Renal pelvis (tissue), 3 donors: ENCODE measurements around the gene ZNF627. TPM values are rescaled to one million over a fixed set of nuclear protein-coding genes. Genes with fewer than 3 reads are reported as not detected.

Experiments used
- polyA plus RNA-seq, 3 donors: library from polyadenylated mRNA; unstranded; fragments of 120-200 nt; gene quantifications; one replicate each; pipeline ENCODE4 v1.2.1, GENCODE V29; 2013; ENCODE audit not compliant: insufficient read length in 3 of 3

The ZNF627 gene
- polyA plus RNA-seq, 3 donors = 39.3 to 43.3 (median 40.8) TPM

Other genes with a start within 250 kb of the ZNF627 start
- 10 to 100 TPM; 13.6 to 16.0 (median 15.9) TPM for gene PLPPR2, start 242.1 kb upstream of the ZNF627 start, polyA plus RNA-seq
- 1 to 10 TPM; 3.8 to 4.1 (median 3.8) TPM for gene SWSAP1, start 222.8 kb upstream of the ZNF627 start, polyA plus RNA-seq
- gene EPOR, start 213.2 kb upstream of the ZNF627 start, polyA plus RNA-seq = 10 to 100 TPM; 23.7 to 39.3 (median 36.7) TPM
- 100 to 1,000 TPM in 2 of 3 donors, 10 to 100 TPM in 1; 67.6 to 137 (median 119) TPM for gene RGL3, start 178.2 kb upstream of the ZNF627 start, polyA plus RNA-seq
- 1 to 10 TPM; 2.0 to 2.3 (median 2.1) TPM for gene ODAD3, start 162.4 kb upstream of the ZNF627 start, polyA plus RNA-seq
- 100 to 1,000 TPM; 325 to 395 (median 363) TPM for gene PRKCSH, start 161.8 kb upstream of the ZNF627 start, polyA plus RNA-seq
- gene ELAVL3, start 116.4 kb upstream of the ZNF627 start, polyA plus RNA-seq = under 1 TPM; 0.12 to 0.47 (median 0.34) TPM
- 10 to 100 TPM; 10.4 to 11.2 (median 11.0) TPM for gene ZNF653, start 91.6 kb upstream of the ZNF627 start, polyA plus RNA-seq
- 10 to 100 TPM; 41.8 to 49.0 (median 46.3) TPM for gene ECSIT, start 68.3 kb upstream of the ZNF627 start, polyA plus RNA-seq
- 1 to 10 TPM; 3.3 to 4.7 (median 4.5) TPM for gene CNN1, start 58.6 kb upstream of the ZNF627 start, polyA plus RNA-seq
- 10 to 100 TPM; 54.3 to 58.0 (median 57.1) TPM for gene ELOF1, start 38.3 kb upstream of the ZNF627 start, polyA plus RNA-seq
- 10 to 100 TPM; 12.8 to 14.9 (median 13.4) TPM for gene ACP5, start 19.8 kb upstream of the ZNF627 start, polyA plus RNA-seq
- 10 to 100 TPM; 10.9 to 11.8 (median 11.0) TPM for gene ZNF823, start 141.5 kb downstream of the ZNF627 start, polyA plus RNA-seq
- 10 to 100 TPM; 14.2 to 16.9 (median 14.8) TPM for gene ZNF441, start 169.5 kb downstream of the ZNF627 start, polyA plus RNA-seq
- 1 to 10 TPM; 2.9 to 5.6 (median 5.1) TPM for gene ZNF491, start 201.0 kb downstream of the ZNF627 start, polyA plus RNA-seq
- 10 to 100 TPM; 11.6 to 25.8 (median 20.8) TPM for gene ZNF440, start 216.8 kb downstream of the ZNF627 start, polyA plus RNA-seq